Measurements from ENCODE around the gene PPM1D.
"Not testable (repeated sequence)": the region's sequence is repeated elsewhere in the genome, so short reads cannot be mapped to it uniquely, and the experiment has no call there.

- not testable (repeated sequence) for TF ChIP-seq CTCF (IDR thresholded peaks at IDR 0.05 in 8 of 11, conservative IDR thresholded peaks at IDR 0.05 in 3 of 11); POLR2AphosphoS5 (IDR thresholded peaks at IDR 0.05); POLR2A (IDR thresholded peaks at IDR 0.05)
Observed at GRCh38 chr17:60594170-60594569, 5.8 kb upstream of the PPM1D start.
